K562 (cell line): Measurements from ENCODE around the gene ELOVL7. TPM values are rescaled to one million over a fixed set of nuclear protein-coding genes. Genes with fewer than 3 reads are reported as not detected.

ENCODE experiments used
- ATAC-seq: fragments of 200-7000 bp; cut with Tn5 transposase; 3 replicates; pipeline ENCODE4 v1.9.1; 2020; ENCODE audit warnings: moderate library complexity
- BruUV-seq: library from RNA; stranded (reverse); fragments of 400-500 nt; replicated peaks from 2 replicates; lab custom pipeline; 2021; lab: Mats Ljungman, UMichigan
- CTCF ChIA-PET: fragments of 300-600 bp; formaldehyde crosslinking; extraction: SDS; loops from one replicate; lab custom pipeline; 2021; ENCODE audit warnings: low intra/inter-chr PET ratio; lab: Yijun Ruan, JAX
- POLR2A ChIA-PET: fragments of 300-600, 350-650 bp; sonication (Branson Sonifier 250); formaldehyde crosslinking; extraction: SDS; loops from one replicate; lab custom pipeline; 2021; ENCODE audit warnings: antibody characterized with exemption, inconsistent platforms; lab: Yijun Ruan, JAX
- DNase-seq, 4 experiments: peaks; one replicate each; pipeline versions ENCODE4 v3.0.0 to v3.0.0-alpha.2; 2011 to 2018; ENCODE audit warnings: low spot score in 3 of 4, mixed read lengths in 3 of 4; ENCODE audit errors: extremely low read depth in 1 of 4
- FAIRE-seq: peaks from 2 replicates; lab custom pipeline; 2011; peaks lifted over from hg19 to GRCh38; lab: Jason Lieb, UNC
- H2AFZ ChIP-seq: 2 replicates; pipeline ENCODE4 v1.6.0; 2011; ENCODE audit warnings: low read depth, low read length, control low read depth, inconsistent platforms
- H3K27ac ChIP-seq: fragments of 200-600 bp; 3 replicates; pipeline ENCODE4 v1.8.0; 2011; ENCODE audit warnings: low read depth, mild to moderate bottlenecking, control low read depth, inconsistent platforms, low read length, moderate library complexity, mixed read lengths; ENCODE audit errors: extremely low read depth
- H3K27me3 ChIP-seq, 2 experiments: fragments of 300-600 bp in 1 of 2; 2 replicates in 1 of 2; 3 replicates in 1 of 2; pipeline versions ENCODE4 v1.6.0 to v1.8.0; 2011; ENCODE audit warnings: inconsistent platforms in 2 of 2, low read length in 2 of 2, mild to moderate bottlenecking in 1 of 2, mixed read lengths in 1 of 2, moderate library complexity in 1 of 2; ENCODE audit not compliant: control insufficient read depth in 2 of 2, insufficient read depth in 2 of 2
- H3K36me3 ChIP-seq: fragments of 300-600 bp; 3 replicates; pipeline ENCODE4 v1.8.0; 2011; ENCODE audit warnings: mild to moderate bottlenecking, low read length, inconsistent platforms; ENCODE audit not compliant: control insufficient read depth, insufficient read depth
- H3K4me1 ChIP-seq, 2 experiments: fragments of 200-600 bp in 1 of 2; replicated peaks in 1 of 2; 2 replicates in 1 of 2; 3 replicates in 1 of 2; pipeline versions ENCODE4 v1.5.1 to v1.8.0; 2011; ENCODE audit warnings: inconsistent platforms in 2 of 2, low read length in 2 of 2, mild to moderate bottlenecking in 1 of 2, mixed read lengths in 1 of 2, moderate library complexity in 1 of 2; ENCODE audit not compliant: control insufficient read depth in 2 of 2, insufficient read depth in 2 of 2
- H3K4me2 ChIP-seq: 2 replicates; pipeline ENCODE4 v1.6.1; 2011; ENCODE audit warnings: low read length, control low read depth, inconsistent platforms, mixed read lengths; ENCODE audit not compliant: insufficient read depth
- H3K4me3 ChIP-seq: fragments of 200-600 bp; sonication (generic), shearing (Covaris generic); 2 replicates; pipeline ENCODE4 v1.5.1; 2016; ENCODE audit warnings: control low read depth, inconsistent platforms
- H3K79me2 ChIP-seq: fragments of 200-600 bp; 3 replicates; pipeline ENCODE4 v1.8.0; 2011; ENCODE audit warnings: low read length, inconsistent platforms; ENCODE audit not compliant: control insufficient read depth, insufficient read depth
- H3K9ac ChIP-seq, 2 experiments: 2 replicates each; pipeline versions ENCODE4 v1.6.0 to v1.6.1; 2011; ENCODE audit warnings: low read depth in 2 of 2, low read length in 2 of 2, control low read depth in 1 of 2, inconsistent platforms in 1 of 2, mild to moderate bottlenecking in 1 of 2, mixed read lengths in 1 of 2; ENCODE audit not compliant: insufficient read depth in 1 of 2
- H3K9me1 ChIP-seq: one replicate; pipeline ENCODE4 v1.6.0; 2011; ENCODE audit warnings: inconsistent platforms, mild to moderate bottlenecking, low read length, moderate library complexity; ENCODE audit not compliant: control insufficient read depth, insufficient read depth
- H3K9me3 ChIP-seq: replicated peaks from 2 replicates; pipeline ENCODE4 v1.5.1; 2011; ENCODE audit warnings: low read depth, low read length, inconsistent platforms; ENCODE audit not compliant: control insufficient read depth, insufficient read depth
- H4K20me1 ChIP-seq: replicated peaks from 2 replicates; pipeline ENCODE4 v1.6.1; 2011; ENCODE audit warnings: low read length, inconsistent platforms, mixed read lengths; ENCODE audit not compliant: control insufficient read depth, insufficient read depth
- AFF4 ChIP-seq: sonication (generic); formaldehyde crosslinking; IDR thresholded peaks from 2 replicates; pipeline ENCODE4 v1.8.0; 2023; ENCODE audit warnings: mild to moderate bottlenecking, missing genetic modification reagents
- ARID1B ChIP-seq: fragments of 450-650 bp; IDR thresholded peaks from 2 replicates; pipeline ENCODE4 v1.6.1; 2016; ENCODE audit warnings: antibody characterized with exemption, mild to moderate bottlenecking, inconsistent platforms
- CTCF ChIP-seq, 3 experiments: IDR thresholded peaks in 2 of 3; conservative IDR thresholded peaks in 1 of 3; 2 replicates each; pipeline ENCODE4 v1.5.1; 2011 to 2012; ENCODE audit warnings: low read length in 3 of 3, mild to moderate bottlenecking in 3 of 3, control low read depth in 2 of 3, improper control_type of control experiment in 1 of 3, inconsistent platforms in 1 of 3, low read depth in 1 of 3, mixed read lengths in 1 of 3, moderate library complexity in 1 of 3; ENCODE audit not compliant: insufficient read depth in 2 of 3
- FIP1L1 ChIP-seq: fragments of 200-400 bp; formaldehyde crosslinking; IDR thresholded peaks from 2 replicates; pipeline ENCODE4 v1.6.1; 2018; ENCODE audit warnings: mild to moderate bottlenecking, low read depth, low read length; ENCODE audit not compliant: poor library complexity, severe bottlenecking
- HINFP ChIP-seq: fragments of 450-650 bp; conservative IDR thresholded peaks from 2 replicates; pipeline ENCODE4 v1.6.1; 2016; ENCODE audit warnings: missing genetic modification characterization, low read depth, mild to moderate bottlenecking, control low read depth, missing compliant biosample characterization
- HMG20A ChIP-seq: fragments of 450-650 bp; formaldehyde crosslinking; conservative IDR thresholded peaks from 2 replicates; pipeline ENCODE4 v1.4.0; 2020; ENCODE audit warnings: mild to moderate bottlenecking, mixed read lengths
- POLR3A ChIP-seq: IDR thresholded peaks from 2 replicates; pipeline ENCODE4 v1.6.1; 2011; ENCODE audit warnings: borderline replicate concordance, mild to moderate bottlenecking, moderate library complexity; ENCODE audit not compliant: insufficient read length, insufficient read depth; ENCODE audit errors: extremely low read depth
- RAD21 ChIP-seq, 2 experiments: fragments of 250-450 bp in 1 of 2; fragments of 450-650 bp in 1 of 2; sonication (Bioruptor Pico) in 1 of 2; formaldehyde crosslinking in 1 of 2; IDR thresholded peaks in 1 of 2; conservative IDR thresholded peaks in 1 of 2; 2 replicates each; pipeline versions ENCODE4 v1.4.0 to v1.8.0; 2020 to 2022; ENCODE audit warnings: mild to moderate bottlenecking in 2 of 2, moderate library complexity in 1 of 2
- WGBS: fragments of 100-300 bp; shearing (Covaris generic); methylation state at CpG from one replicate; pipeline ENCODE4 v1.1.6; 2016; ENCODE audit warnings: low coverage, mixed read lengths; ENCODE audit not compliant: insufficient coverage; ENCODE audit errors: missing lambda C conversion rate; 5-methylcytosine and 5-hydroxymethylcytosine counted together
- in situ Hi-C: fragments of 300-500 bp; cut with MboI; formaldehyde crosslinking; loops from 4 replicates; pipeline ENCODE4 v1.15.0; 2018; ENCODE audit warnings: inconsistent platforms, mixed read lengths
- intact Hi-C: fragments of 100-400 bp; cut with micrococcal nuclease; formaldehyde crosslinking; loops from 2 replicates; pipeline ENCODE4 v1.14.2; 2022
- polyA plus RNA-seq, 8 experiments: library from polyadenylated mRNA; depleted of rRNA in 4 of 8; stranded (reverse) in 5 of 8; unstranded in 3 of 8; fragments of >200 nt; fragmentation: Nextera tagmentation in 2 of 8; fragmentation: Illumina TruSeq in 1 of 8; extraction: Ambion mirVana in 2 of 8; extraction: Trizol in 1 of 8; gene quantifications; 2 replicates each; pipeline versions ENCODE4 v1.2.1 to v1.2.3, GENCODE V29; 2011 to 2014; ENCODE audit warnings: inconsistent platforms in 1 of 8, missing spikeins in 1 of 8
- total RNA-seq, 7 experiments: library from RNA; depleted of rRNA in 6 of 7; stranded (reverse); fragments of >200 nt in 6 of 7; fragmentation: Illumina TruSeq in 2 of 7; extraction: Trizol in 2 of 7; gene quantifications; 2 replicates each; pipeline versions ENCODE4 v1.2.1 to v1.2.3, GENCODE V29; 2011 to 2021; ENCODE audit warnings: low replicate concordance in 1 of 7

ELOVL7 gene
- total and polyA plus RNA-seq, 9 of the 15 experiments (the other 6 are each of a cell fraction or from before 2014, with no cell fraction given): 4.5 to 12.3 (median 6.9) TPM

GRCh38 chr5:60710362-60710761, 133.7 kb downstream of the ELOVL7 start:
- no peaks in the 10 kb centered on the region for H3K79me2 ChIP-seq
- peak; percentile 55; the same call in 1 of the 3 replicates for ATAC-seq
- no peaks in the 10 kb centered on the region for H3K27me3 ChIP-seq
- no peak overlapping the region for H3K4me2 ChIP-seq
- H3K4me1 ChIP-seq: no peaks in the 10 kb centered on the region; a peak in 1 of 5 replicates
- no peak for DNase-seq
- ChIA-PET CTCF (no interaction called here), POLR2A (interaction anchor here (3.2 kb wide), 1 partner anchor 10 kb away, joined by 20 read pairs; the partner anchor contains the start of gene DEPDC1B)
- peak; percentile 46 for FAIRE-seq
- TF ChIP-seq ARID1B: no peak
- 0 out of 6 replicates have a peak, but pooled peaks of 1 of the 3 experiments have one; percentile 15 for TF ChIP-seq CTCF (IDR thresholded peaks at IDR 0.05 in 2 of 3, conservative IDR thresholded peaks at IDR 0.05 in 1 of 3; ENCODE audit: insufficient read depth in 2 of 3, low read depth in 1 of 3, low read length in 3 of 3)
- TF ChIP-seq RAD21 (CRISPR knock-in tag; conservative IDR thresholded peaks at IDR 0.05 in 1 of 2, IDR thresholded peaks at IDR 0.05 in 1 of 2): peak in 1 of 2 experiments; percentile 42; a peak in 3 of 4 replicates
- TF ChIP-seq AFF4 (CRISPR knock-in tag): no peak
- no peak for TF ChIP-seq HMG20A
- no peak for TF ChIP-seq HINFP (tag)
- TF ChIP-seq POLR3A: no peak
- no peak for TF ChIP-seq FIP1L1
- H4K20me1 ChIP-seq: no peaks in the 10 kb centered on the region
- no peak overlapping the region for H3K9ac ChIP-seq
- H3K9me1 ChIP-seq: no peaks in the 10 kb centered on the region
- no peak overlapping the region for H3K27ac ChIP-seq
- no peaks in the 10 kb centered on the region for H3K9me3 ChIP-seq
- intact Hi-C loops (no loop called here), in situ Hi-C loops (no loop called here)
- no TSS peak for BruUV-seq
- no peak overlapping the region for H2AFZ ChIP-seq
- no peaks in the 10 kb centered on the region for H3K36me3 ChIP-seq
- no peak overlapping the region for H3K4me3 ChIP-seq
- 2% methylated on average over 3 of the region's 3 CpGs for WGBS
